WTC11 (cell line): ENCODE measurements around the gene SKIL. TPM values are rescaled to one million over a fixed set of nuclear protein-coding genes. Genes with fewer than 3 reads are reported as not detected.

ENCODE experiments used
- ATAC-seq: fragments of 200-7000 bp; cut with Tn5 transposase; 2 replicates; pipeline ENCODE4 v1.10.0; 2021; ENCODE audit warnings: mild to moderate bottlenecking, moderate library complexity
- CTCF ChIA-PET: fragments of 300-600 bp; sonication (Branson Sonifier 250); formaldehyde crosslinking; loops from one replicate; lab custom pipeline; 2021; ENCODE audit warnings: antibody characterized with exemption; lab: Charles Lee
- POLR2A ChIA-PET: fragments of 350-600 bp; sonication (Branson Sonifier 250); formaldehyde crosslinking; loops from one replicate; lab custom pipeline; 2021; ENCODE audit warnings: antibody characterized with exemption; lab: Charles Lee
- DNase-seq: peaks from one replicate; pipeline ENCODE4 v3.0.0; 2021; ENCODE audit warnings: low spot score
- H3K27ac Mint-ChIP-seq: 2 replicates; pipeline ENCODE4 v1.8.0; 2021; ENCODE audit warnings: mixed read lengths
- H3K27me3 Mint-ChIP-seq: 2 replicates; pipeline ENCODE4 v1.8.0; 2021; ENCODE audit warnings: low read depth, mild to moderate bottlenecking, moderate library complexity, mixed read lengths
- H3K36me3 Mint-ChIP-seq: 2 replicates; pipeline ENCODE4 v1.8.0; 2021; ENCODE audit warnings: mixed read lengths
- H3K4me1 Mint-ChIP-seq: 2 replicates; pipeline ENCODE4 v1.8.0; 2022; ENCODE audit warnings: mixed read lengths
- H3K4me3 Mint-ChIP-seq: 2 replicates; pipeline ENCODE4 v1.8.0; 2021; ENCODE audit warnings: mild to moderate bottlenecking, moderate library complexity, mixed read lengths
- H3K9me3 Mint-ChIP-seq: 2 replicates; pipeline ENCODE4 v1.8.0; 2021; ENCODE audit warnings: mixed read lengths
- EMX1 ChIP-seq: fragments of 250-450 bp; sonication (Bioruptor Pico); IDR thresholded peaks from 2 replicates; pipeline ENCODE4 v1.8.0; 2021; ENCODE audit warnings: mild to moderate bottlenecking
- ESRRA ChIP-seq: sonication (generic); formaldehyde crosslinking; IDR thresholded peaks from 2 replicates; pipeline ENCODE4 v1.8.1; 2022; ENCODE audit warnings: mild to moderate bottlenecking, missing genetic modification reagents, borderline replicate concordance
- FOXK1 ChIP-seq: sonication (generic); formaldehyde crosslinking; IDR thresholded peaks from 2 replicates; pipeline ENCODE4 v1.8.0; 2022; ENCODE audit warnings: mild to moderate bottlenecking, moderate library complexity, missing genetic modification reagents
- JAZF1 ChIP-seq: fragments of 250-450 bp; sonication (Bioruptor Pico); IDR thresholded peaks from 2 replicates; pipeline ENCODE4 v1.9.0; 2021; ENCODE audit warnings: moderate library complexity, mild to moderate bottlenecking, inconsistent platforms
- MXD4 ChIP-seq: fragments of 250-450 bp; sonication (Bioruptor Pico); IDR thresholded peaks from 2 replicates; pipeline ENCODE4 v1.8.0; 2021; ENCODE audit warnings: mild to moderate bottlenecking, moderate library complexity, borderline replicate concordance
- PRRX2 ChIP-seq: fragments of 250-450 bp; sonication (Bioruptor Pico); IDR thresholded peaks from 2 replicates; pipeline ENCODE4 v1.8.0; 2021; ENCODE audit warnings: mild to moderate bottlenecking
- SP1 ChIP-seq: sonication (generic); formaldehyde crosslinking; conservative IDR thresholded peaks from 2 replicates; pipeline ENCODE4 v1.8.1; 2022; ENCODE audit warnings: missing genetic modification reagents
- TCF7 ChIP-seq: sonication (generic); formaldehyde crosslinking; IDR thresholded peaks from 2 replicates; pipeline ENCODE4 v1.8.0; 2022; ENCODE audit warnings: mild to moderate bottlenecking, low read depth, missing genetic modification reagents, moderate library complexity
- TEAD1 ChIP-seq: sonication (generic); formaldehyde crosslinking; IDR thresholded peaks from 2 replicates; pipeline ENCODE4 v1.8.0; 2022; ENCODE audit warnings: mild to moderate bottlenecking, missing genetic modification reagents
- USF1 ChIP-seq: sonication (generic); formaldehyde crosslinking; IDR thresholded peaks from 2 replicates; pipeline ENCODE4 v1.8.0; 2022; ENCODE audit warnings: mild to moderate bottlenecking, missing genetic modification reagents
- ZBTB43 ChIP-seq: sonication (generic); formaldehyde crosslinking; IDR thresholded peaks from 2 replicates; pipeline ENCODE4 v1.8.1; 2023; ENCODE audit warnings: mild to moderate bottlenecking, missing genetic modification reagents
- ZNF121 ChIP-seq: sonication (generic); formaldehyde crosslinking; IDR thresholded peaks from 2 replicates; pipeline ENCODE4 v1.8.0; 2023; ENCODE audit warnings: missing genetic modification reagents
- ZNF138 ChIP-seq: sonication (generic); formaldehyde crosslinking; conservative IDR thresholded peaks from 2 replicates; pipeline ENCODE4 v1.8.1; 2022; ENCODE audit warnings: mild to moderate bottlenecking, moderate library complexity, missing genetic modification reagents
- ZNF219 ChIP-seq: sonication (generic); formaldehyde crosslinking; IDR thresholded peaks from 2 replicates; pipeline ENCODE4 v1.8.0; 2023; ENCODE audit warnings: missing genetic modification reagents, mild to moderate bottlenecking, borderline replicate concordance
- ZNF317 ChIP-seq: sonication (generic); formaldehyde crosslinking; IDR thresholded peaks from 2 replicates; pipeline ENCODE4 v1.8.1; 2023; ENCODE audit warnings: low read depth, mild to moderate bottlenecking, moderate library complexity, missing genetic modification reagents, borderline replicate concordance
- ZNF512 ChIP-seq: sonication (generic); formaldehyde crosslinking; IDR thresholded peaks from 2 replicates; pipeline ENCODE4 v1.8.1; 2022; ENCODE audit warnings: missing genetic modification reagents, borderline replicate concordance
- total RNA-seq: library from RNA; stranded (reverse); gene quantifications from 3 replicates; pipeline ENCODE4 v1.2.3, GENCODE V29; 2021
- TF ChIP-seq, protein P1 (sequence below): sonication (generic); formaldehyde crosslinking; IDR thresholded peaks from 2 replicates; pipeline ENCODE4 v1.8.1; 2023; ENCODE audit warnings: mild to moderate bottlenecking, missing genetic modification reagents
- TF ChIP-seq, protein P2 (sequence below): fragments of 250-450 bp; sonication (Bioruptor Pico); IDR thresholded peaks from 2 replicates; pipeline ENCODE4 v1.9.0; 2021; ENCODE audit warnings: moderate library complexity, mild to moderate bottlenecking, inconsistent platforms, borderline replicate concordance
- TF ChIP-seq, protein P3 (sequence below): sonication (generic); formaldehyde crosslinking; IDR thresholded peaks from 2 replicates; pipeline ENCODE4 v1.8.0; 2022; ENCODE audit warnings: mild to moderate bottlenecking, missing genetic modification reagents
- TF ChIP-seq, protein P4 (sequence below): sonication (generic); formaldehyde crosslinking; IDR thresholded peaks from 2 replicates; pipeline ENCODE4 v1.8.1; 2023; ENCODE audit warnings: mild to moderate bottlenecking, missing genetic modification reagents, moderate library complexity
- TF ChIP-seq, protein P5 (sequence below): sonication (generic); formaldehyde crosslinking; IDR thresholded peaks from 2 replicates; pipeline ENCODE4 v1.8.0; 2023; ENCODE audit warnings: mild to moderate bottlenecking, missing genetic modification reagents

The SKIL gene
- total RNA-seq, 1 experiment from 2014 or later: 181 TPM

GRCh38 chr3:170383567-170383966 lies 26.1 kb downstream of the SKIL start:
- Mint-ChIP-seq H3K9me3 (no peaks in the 10 kb centered on the region), H3K4me3 (no peak overlapping the region), H3K4me1 (peaks cover 10% of the 10 kb centered on the region), H3K36me3 (peaks cover 70% of the 10 kb centered on the region), H3K27me3 (no peaks in the 10 kb centered on the region), H3K27ac (peak overlapping the region; percentile 22)
- no peak for TF ChIP-seq TEAD1 (CRISPR knock-in tag)
- no peak for TF ChIP-seq EMX1 (CRISPR knock-in tag)
- TF ChIP-seq FOXK1 (CRISPR knock-in tag): no peak
- ATAC-seq (no peak), DNase-seq (no peak)
- ChIA-PET POLR2A (interaction anchor here (2.0 kb wide), 1 partner anchor 14 kb away, joined by 8 read pairs; no protein-coding TSS in a partner anchor), CTCF (interaction anchor here (0.7 to 1.5 kb wide), 4 partner anchors 30 to 428 kb away, joined by 3 to 5 read pairs (median 4); no protein-coding TSS in a partner anchor)

DNA sequence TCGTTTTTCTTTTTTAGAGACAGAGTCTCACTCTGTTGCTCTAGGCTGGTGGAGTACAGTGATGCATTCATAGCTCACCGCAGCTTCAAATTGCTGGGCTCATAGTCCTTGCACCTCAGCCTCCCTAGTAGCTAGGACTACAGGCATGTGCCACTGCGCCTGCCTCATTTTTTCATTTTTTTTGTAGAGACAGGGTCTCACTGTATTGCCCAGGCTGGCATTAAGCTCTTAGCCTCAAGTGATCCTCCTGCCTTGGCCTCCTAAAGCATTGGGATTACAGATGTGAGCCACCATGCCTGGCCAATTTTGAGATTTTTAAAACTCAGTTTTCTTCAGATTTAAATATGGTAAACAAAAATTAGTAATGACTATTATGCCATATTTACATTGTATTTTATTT lies 29.0 kb downstream of the SKIL start:
- no peak overlapping the region for H3K27ac Mint-ChIP-seq
- ATAC-seq (no peak), DNase-seq (no peak)
- ChIA-PET POLR2A (no interaction called here), CTCF (no interaction called here)
- H3K4me1 Mint-ChIP-seq: no peaks in the 10 kb centered on the region
- H3K27me3 Mint-ChIP-seq: no peaks in the 10 kb centered on the region
- TF ChIP-seq JAZF1 (CRISPR knock-in tag): no peak
- TF ChIP-seq ZNF121 (CRISPR knock-in tag): peak; percentile 91
- TF ChIP-seq PRRX2 (CRISPR knock-in tag): no peak
- peaks cover 79% of the 10 kb centered on the region for H3K36me3 Mint-ChIP-seq
- H3K4me3 Mint-ChIP-seq: no peak overlapping the region
- no peaks in the 10 kb centered on the region for H3K9me3 Mint-ChIP-seq

GRCh38 chr3:170387950-170388349 lies 30.4 kb downstream of the SKIL start:
- Mint-ChIP-seq H3K27me3 (no peaks in the 10 kb centered on the region), H3K9me3 (no peaks in the 10 kb centered on the region), H3K36me3 (peaks cover 83% of the 10 kb centered on the region), H3K4me1 (no peaks in the 10 kb centered on the region), H3K4me3 (no peak overlapping the region), H3K27ac (no peak overlapping the region)
- ChIA-PET CTCF (no interaction called here), POLR2A (interaction anchor here (1.6 kb wide), 1 partner anchor 12 kb away, joined by 4 read pairs; no protein-coding TSS in a partner anchor)
- DNase-seq: no peak
- no peak for ATAC-seq
- TF ChIP-seq SP1: no peak
- TF ChIP-seq, protein P1, sequence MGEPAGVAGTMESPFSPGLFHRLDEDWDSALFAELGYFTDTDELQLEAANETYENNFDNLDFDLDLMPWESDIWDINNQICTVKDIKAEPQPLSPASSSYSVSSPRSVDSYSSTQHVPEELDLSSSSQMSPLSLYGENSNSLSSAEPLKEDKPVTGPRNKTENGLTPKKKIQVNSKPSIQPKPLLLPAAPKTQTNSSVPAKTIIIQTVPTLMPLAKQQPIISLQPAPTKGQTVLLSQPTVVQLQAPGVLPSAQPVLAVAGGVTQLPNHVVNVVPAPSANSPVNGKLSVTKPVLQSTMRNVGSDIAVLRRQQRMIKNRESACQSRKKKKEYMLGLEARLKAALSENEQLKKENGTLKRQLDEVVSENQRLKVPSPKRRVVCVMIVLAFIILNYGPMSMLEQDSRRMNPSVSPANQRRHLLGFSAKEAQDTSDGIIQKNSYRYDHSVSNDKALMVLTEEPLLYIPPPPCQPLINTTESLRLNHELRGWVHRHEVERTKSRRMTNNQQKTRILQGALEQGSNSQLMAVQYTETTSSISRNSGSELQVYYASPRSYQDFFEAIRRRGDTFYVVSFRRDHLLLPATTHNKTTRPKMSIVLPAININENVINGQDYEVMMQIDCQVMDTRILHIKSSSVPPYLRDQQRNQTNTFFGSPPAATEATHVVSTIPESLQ (CRISPR knock-in tag): no peak
- TF ChIP-seq, protein P2, sequence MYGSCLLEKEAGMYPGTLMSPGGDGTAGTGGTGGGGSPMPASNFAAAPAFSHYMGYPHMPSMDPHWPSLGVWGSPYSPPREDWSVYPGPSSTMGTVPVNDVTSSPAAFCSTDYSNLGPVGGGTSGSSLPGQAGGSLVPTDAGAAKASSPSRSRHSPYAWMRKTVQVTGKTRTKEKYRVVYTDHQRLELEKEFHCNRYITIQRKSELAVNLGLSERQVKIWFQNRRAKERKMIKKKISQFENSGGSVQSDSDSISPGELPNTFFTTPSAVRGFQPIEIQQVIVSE: no peak
- no peak for TF ChIP-seq ZBTB43
- no peak for TF ChIP-seq ZNF512
- TF ChIP-seq, protein P3, sequence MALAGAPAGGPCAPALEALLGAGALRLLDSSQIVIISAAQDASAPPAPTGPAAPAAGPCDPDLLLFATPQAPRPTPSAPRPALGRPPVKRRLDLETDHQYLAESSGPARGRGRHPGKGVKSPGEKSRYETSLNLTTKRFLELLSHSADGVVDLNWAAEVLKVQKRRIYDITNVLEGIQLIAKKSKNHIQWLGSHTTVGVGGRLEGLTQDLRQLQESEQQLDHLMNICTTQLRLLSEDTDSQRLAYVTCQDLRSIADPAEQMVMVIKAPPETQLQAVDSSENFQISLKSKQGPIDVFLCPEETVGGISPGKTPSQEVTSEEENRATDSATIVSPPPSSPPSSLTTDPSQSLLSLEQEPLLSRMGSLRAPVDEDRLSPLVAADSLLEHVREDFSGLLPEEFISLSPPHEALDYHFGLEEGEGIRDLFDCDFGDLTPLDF: no peak
- TF ChIP-seq FOXK1 (CRISPR knock-in tag): no peak
- TF ChIP-seq ZNF219 (CRISPR knock-in tag): no peak
- no peak for TF ChIP-seq JAZF1 (CRISPR knock-in tag)
- TF ChIP-seq USF1 (CRISPR knock-in tag): no peak
- no peak for TF ChIP-seq TCF7 (CRISPR knock-in tag)
- TF ChIP-seq ZNF317: no peak
- TF ChIP-seq, protein P4, sequence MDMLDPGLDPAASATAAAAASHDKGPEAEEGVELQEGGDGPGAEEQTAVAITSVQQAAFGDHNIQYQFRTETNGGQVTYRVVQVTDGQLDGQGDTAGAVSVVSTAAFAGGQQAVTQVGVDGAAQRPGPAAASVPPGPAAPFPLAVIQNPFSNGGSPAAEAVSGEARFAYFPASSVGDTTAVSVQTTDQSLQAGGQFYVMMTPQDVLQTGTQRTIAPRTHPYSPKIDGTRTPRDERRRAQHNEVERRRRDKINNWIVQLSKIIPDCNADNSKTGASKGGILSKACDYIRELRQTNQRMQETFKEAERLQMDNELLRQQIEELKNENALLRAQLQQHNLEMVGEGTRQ (CRISPR knock-in tag): no peak
- no peak for TF ChIP-seq MXD4
- TF ChIP-seq ZNF138 (CRISPR knock-in tag): no peak
- TF ChIP-seq, protein P5, sequence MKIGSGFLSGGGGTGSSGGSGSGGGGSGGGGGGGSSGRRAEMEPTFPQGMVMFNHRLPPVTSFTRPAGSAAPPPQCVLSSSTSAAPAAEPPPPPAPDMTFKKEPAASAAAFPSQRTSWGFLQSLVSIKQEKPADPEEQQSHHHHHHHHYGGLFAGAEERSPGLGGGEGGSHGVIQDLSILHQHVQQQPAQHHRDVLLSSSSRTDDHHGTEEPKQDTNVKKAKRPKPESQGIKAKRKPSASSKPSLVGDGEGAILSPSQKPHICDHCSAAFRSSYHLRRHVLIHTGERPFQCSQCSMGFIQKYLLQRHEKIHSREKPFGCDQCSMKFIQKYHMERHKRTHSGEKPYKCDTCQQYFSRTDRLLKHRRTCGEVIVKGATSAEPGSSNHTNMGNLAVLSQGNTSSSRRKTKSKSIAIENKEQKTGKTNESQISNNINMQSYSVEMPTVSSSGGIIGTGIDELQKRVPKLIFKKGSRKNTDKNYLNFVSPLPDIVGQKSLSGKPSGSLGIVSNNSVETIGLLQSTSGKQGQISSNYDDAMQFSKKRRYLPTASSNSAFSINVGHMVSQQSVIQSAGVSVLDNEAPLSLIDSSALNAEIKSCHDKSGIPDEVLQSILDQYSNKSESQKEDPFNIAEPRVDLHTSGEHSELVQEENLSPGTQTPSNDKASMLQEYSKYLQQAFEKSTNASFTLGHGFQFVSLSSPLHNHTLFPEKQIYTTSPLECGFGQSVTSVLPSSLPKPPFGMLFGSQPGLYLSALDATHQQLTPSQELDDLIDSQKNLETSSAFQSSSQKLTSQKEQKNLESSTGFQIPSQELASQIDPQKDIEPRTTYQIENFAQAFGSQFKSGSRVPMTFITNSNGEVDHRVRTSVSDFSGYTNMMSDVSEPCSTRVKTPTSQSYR (CRISPR knock-in tag): no peak
- no peak for TF ChIP-seq ESRRA (CRISPR knock-in tag)
- no peak for TF ChIP-seq EMX1 (CRISPR knock-in tag)
